ENCODE measurements around the gene UBE2I. TPM values are rescaled to one million over a fixed set of nuclear protein-coding genes. Genes with fewer than 3 reads are reported as not detected.

The UBE2I gene
- total and polyA plus RNA-seq, 2 donors from 2014 or later = 62.2 to 97.1 TPM

DNA sequence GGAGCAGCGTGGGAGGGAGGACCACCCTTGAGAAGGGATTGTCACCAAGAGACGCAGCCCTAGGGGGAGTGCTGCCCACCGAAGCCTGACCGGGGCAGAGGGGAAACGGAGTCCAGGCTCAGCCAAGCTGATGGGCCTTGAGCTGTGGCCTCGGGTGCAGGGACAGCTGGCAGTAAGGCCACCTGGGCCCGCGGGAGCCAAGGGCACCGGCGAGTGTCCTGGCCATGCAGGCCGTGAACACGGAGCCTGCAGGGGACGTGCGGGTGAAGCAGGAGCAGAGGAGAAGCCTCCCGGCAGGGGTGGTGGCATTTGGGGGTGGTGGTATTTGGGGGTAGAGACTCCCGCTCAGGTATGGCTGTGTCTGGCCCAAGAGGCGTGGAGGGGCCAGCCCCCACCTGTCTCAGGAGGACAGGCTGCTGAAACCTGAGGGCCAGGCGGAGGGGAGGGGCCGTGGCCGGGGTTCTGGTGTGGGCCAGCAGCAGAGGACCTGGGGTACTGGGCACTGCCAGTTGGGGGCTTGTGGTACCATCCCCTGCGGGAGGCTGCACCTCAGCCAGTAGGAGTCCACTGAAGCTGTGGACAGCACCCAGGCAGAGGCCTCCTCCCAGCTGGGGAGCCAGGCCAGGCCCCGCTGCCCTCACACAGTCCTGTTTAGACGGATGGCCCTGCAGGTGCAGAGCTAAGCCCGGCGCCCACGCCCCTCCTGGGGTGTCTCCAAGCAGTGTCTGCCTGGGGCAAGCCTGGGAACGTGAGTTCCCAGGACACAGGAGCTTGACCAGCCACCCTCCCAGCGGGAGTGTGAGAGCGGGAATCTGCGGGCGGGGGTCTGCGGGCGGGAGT is 46.8 kb downstream of the UBE2I start:
- FAIRE-seq = no peak

DNA sequence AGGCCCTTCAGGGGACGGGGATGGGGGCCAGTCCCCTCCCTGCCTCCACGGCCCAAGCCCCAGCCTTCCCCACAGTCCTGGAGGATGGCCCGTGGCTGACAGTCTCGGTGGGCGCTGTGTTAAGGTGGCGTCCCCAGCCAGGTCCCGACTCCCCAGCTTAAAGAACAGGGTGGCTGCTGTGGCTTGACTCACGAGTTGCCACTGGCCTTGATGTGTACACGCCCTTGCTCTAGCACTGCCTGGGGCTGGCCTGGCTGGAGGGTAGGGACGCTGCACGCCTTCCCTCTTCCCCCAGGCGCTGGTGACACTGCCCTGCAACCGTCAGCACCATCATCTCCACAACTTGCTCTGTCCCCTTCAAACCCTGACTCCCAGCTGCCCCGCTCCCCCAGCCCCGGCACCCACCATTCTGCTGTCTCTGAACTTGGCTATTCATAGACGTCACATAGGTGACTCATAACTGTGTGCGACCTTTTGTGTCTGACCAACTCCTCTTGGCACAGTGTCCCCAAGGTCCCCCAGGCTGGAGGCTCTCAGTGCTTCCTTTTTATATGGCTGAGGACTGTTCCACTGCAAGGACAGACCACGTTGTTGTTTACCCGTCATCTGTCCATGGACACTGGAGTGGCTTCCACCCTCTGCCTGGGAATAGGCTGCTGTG is 48.6 kb downstream of the UBE2I start:
- H3K36me3 ChIP-seq (ENCODE audit: control insufficient read depth in 2 of 3, insufficient read depth in 3 of 3, low read length in 3 of 3) = peaks cover 2 to 13% (median 2%) of the 10 kb centered on the region in 3 donors
- TF ChIP-seq, protein P1, sequence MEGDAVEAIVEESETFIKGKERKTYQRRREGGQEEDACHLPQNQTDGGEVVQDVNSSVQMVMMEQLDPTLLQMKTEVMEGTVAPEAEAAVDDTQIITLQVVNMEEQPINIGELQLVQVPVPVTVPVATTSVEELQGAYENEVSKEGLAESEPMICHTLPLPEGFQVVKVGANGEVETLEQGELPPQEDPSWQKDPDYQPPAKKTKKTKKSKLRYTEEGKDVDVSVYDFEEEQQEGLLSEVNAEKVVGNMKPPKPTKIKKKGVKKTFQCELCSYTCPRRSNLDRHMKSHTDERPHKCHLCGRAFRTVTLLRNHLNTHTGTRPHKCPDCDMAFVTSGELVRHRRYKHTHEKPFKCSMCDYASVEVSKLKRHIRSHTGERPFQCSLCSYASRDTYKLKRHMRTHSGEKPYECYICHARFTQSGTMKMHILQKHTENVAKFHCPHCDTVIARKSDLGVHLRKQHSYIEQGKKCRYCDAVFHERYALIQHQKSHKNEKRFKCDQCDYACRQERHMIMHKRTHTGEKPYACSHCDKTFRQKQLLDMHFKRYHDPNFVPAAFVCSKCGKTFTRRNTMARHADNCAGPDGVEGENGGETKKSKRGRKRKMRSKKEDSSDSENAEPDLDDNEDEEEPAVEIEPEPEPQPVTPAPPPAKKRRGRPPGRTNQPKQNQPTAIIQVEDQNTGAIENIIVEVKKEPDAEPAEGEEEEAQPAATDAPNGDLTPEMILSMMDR (IDR thresholded peaks at IDR 0.05; ENCODE audit: borderline replicate concordance, extremely low read depth, insufficient read depth) = no peak
- no peak for DNase-seq

More for the DNA sequence above, 46.8 kb downstream of the UBE2I start:
- TF ChIP-seq, protein P1 (IDR thresholded peaks at IDR 0.05; ENCODE audit: borderline replicate concordance, extremely low read depth, insufficient read depth) = no peak
- Histone ChIP-seq H3K4me1 (ENCODE audit: control insufficient read depth in 2 of 3, insufficient read depth in 2 of 3, low read depth in 1 of 3, low read length in 3 of 3) (peaks cover 0 to 12% (median 2%) of the 10 kb centered on the region in 3 donors), H3K9ac (ENCODE audit: low read length in 3 of 3) (no peak overlapping the region), H3K27ac (ENCODE audit: low read depth in 2 of 2, low read length in 2 of 2) (no peak overlapping the region), H3K36me3 (ENCODE audit: control insufficient read depth in 2 of 3, insufficient read depth in 3 of 3, low read length in 3 of 3) (peaks cover 0 to 4% (median 2%) of the 10 kb centered on the region in 3 donors), H3K27me3 (ENCODE audit: control insufficient read depth, insufficient read depth, low read length) (no peaks in the 10 kb centered on the region), H3K4me3 (ENCODE audit: low read length in 3 of 3) (no peak overlapping the region), H3K9me3 (ENCODE audit: control insufficient read depth in 2 of 3, insufficient read depth in 1 of 3, low read length in 3 of 3) (no peaks in the 10 kb centered on the region)
- intact Hi-C loops (cut with DNase I) = no loop called here
- DNase-seq = no peak

DNA sequence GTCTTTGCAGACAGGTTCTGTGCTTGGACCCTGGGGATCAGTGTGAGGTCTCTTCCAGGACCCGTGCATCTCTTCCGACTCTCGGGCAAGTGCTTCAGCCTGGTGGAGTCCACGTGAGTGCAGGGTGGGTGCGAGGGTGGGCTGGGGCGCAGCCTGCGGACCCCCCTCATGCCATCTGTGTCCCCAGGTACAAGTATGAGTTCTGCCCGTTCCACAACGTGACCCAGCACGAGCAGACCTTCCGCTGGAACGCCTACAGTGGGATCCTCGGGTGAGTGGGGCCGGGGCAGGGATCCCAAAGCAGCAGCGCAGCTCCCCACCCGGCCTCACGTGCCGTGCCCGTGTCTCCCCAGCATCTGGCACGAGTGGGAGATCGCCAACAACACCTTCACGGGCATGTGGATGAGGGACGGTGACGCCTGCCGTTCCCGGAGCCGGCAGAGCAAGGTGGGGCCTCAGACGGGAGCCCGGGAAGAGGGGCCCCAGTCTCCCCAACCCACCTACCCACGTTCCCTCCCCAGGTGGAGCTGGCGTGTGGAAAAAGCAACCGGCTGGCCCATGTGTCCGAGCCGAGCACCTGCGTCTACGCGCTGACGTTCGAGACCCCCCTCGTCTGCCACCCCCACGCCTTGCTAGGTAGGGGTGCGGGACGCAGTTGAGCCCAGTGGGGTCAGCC is 52.4 kb downstream of the UBE2I start:
- peaks cover 2 to 26% (median 6%) of the 10 kb centered on the region in 3 donors for H3K36me3 ChIP-seq (ENCODE audit: control insufficient read depth in 2 of 3, insufficient read depth in 3 of 3, low read length in 3 of 3)
- H3K4me1 ChIP-seq (ENCODE audit: control insufficient read depth in 2 of 3, insufficient read depth in 2 of 3, low read depth in 1 of 3, low read length in 3 of 3) = no peaks in the 10 kb centered on the region
- H3K27ac ChIP-seq (ENCODE audit: low read depth in 2 of 2, low read length in 2 of 2) = no peak overlapping the region
- no peak for FAIRE-seq
- no peak overlapping the region for H3K4me3 ChIP-seq (ENCODE audit: low read length in 3 of 3)
- intact Hi-C loops (cut with DNase I) = no loop called here
- H3K27me3 ChIP-seq (ENCODE audit: control insufficient read depth, insufficient read depth, low read length) = no peaks in the 10 kb centered on the region
- DNase-seq = peak in 1 of 5 donors; percentile 64
- no peak overlapping the region for H3K9ac ChIP-seq (ENCODE audit: low read length in 3 of 3)
- TF ChIP-seq, protein P1 (IDR thresholded peaks at IDR 0.05; ENCODE audit: borderline replicate concordance, extremely low read depth, insufficient read depth) = no peak
- H3K9me3 ChIP-seq (ENCODE audit: control insufficient read depth in 2 of 3, insufficient read depth in 1 of 3, low read length in 3 of 3) = no peaks in the 10 kb centered on the region

More for the DNA sequence above, 48.6 kb downstream of the UBE2I start:
- FAIRE-seq = no peak
- Histone ChIP-seq H3K9me3 (ENCODE audit: control insufficient read depth in 2 of 3, insufficient read depth in 1 of 3, low read length in 3 of 3) (no peaks in the 10 kb centered on the region), H3K4me3 (ENCODE audit: low read length in 3 of 3) (no peak overlapping the region), H3K9ac (ENCODE audit: low read length in 3 of 3) (no peak overlapping the region), H3K27me3 (ENCODE audit: control insufficient read depth, insufficient read depth, low read length) (no peaks in the 10 kb centered on the region), H3K4me1 (ENCODE audit: control insufficient read depth in 2 of 3, insufficient read depth in 2 of 3, low read depth in 1 of 3, low read length in 3 of 3) (peaks cover 0 to 5% (median 0%) of the 10 kb centered on the region in 3 donors), H3K27ac (ENCODE audit: low read depth in 2 of 2, low read length in 2 of 2) (no peak overlapping the region)
- intact Hi-C loops (cut with DNase I) = no loop called here
